SK-N-SH treated with all-trans-retinoic acid at 6 μM for 48 hours (cell line): ENCODE data around the gene GPC5.
"Not testable (repeated sequence)": the region's sequence is repeated elsewhere in the genome, so short reads cannot be mapped to it uniquely, and the experiment has no call there.

Source experiments
- ARNTL ChIP-seq: fragments of 450-650 bp; formaldehyde crosslinking; IDR thresholded peaks from 2 replicates; pipeline ENCODE4 v1.5.0; 2020; ENCODE audit warnings: low read depth, mild to moderate bottlenecking, moderate library complexity, borderline replicate concordance
- BACH2 ChIP-seq: fragments of 250-450 bp; sonication (Bioruptor Pico); IDR thresholded peaks from 2 replicates; pipeline ENCODE4 v1.9.0; 2021; ENCODE audit warnings: mild to moderate bottlenecking, borderline replicate concordance

- TF ChIP-seq BACH2, ARNTL (CRISPR knock-in tag): not testable (repeated sequence)
These were observed 1140.7 kb downstream of the GPC5 start for GRCh38 chr13:92539148-92539547.
